IMR-90 (cell line): ENCODE results near the gene SCTR. TPM values are rescaled to one million over a fixed set of nuclear protein-coding genes. Genes with fewer than 3 reads are reported as not detected.

Source experiments
- ATAC-seq: fragments of 200-7000 bp; cut with Tn5 transposase; 2 replicates; pipeline ENCODE4 v1.9.1; 2020; ENCODE audit warnings: low read depth, mild to moderate bottlenecking, moderate library complexity
- BruUV-seq: library from RNA; stranded (reverse); fragments of 400-500 nt; replicated peaks from 2 replicates; lab custom pipeline; 2021; lab: Mats Ljungman, UMichigan
- CTCF ChIA-PET: fragments of 300-600 bp; formaldehyde crosslinking; extraction: SDS; loops from one replicate; lab custom pipeline; 2021; ENCODE audit warnings: antibody characterized with exemption; lab: Yijun Ruan, JAX
- POLR2A ChIA-PET: fragments of 300-600 bp; sonication (Branson Sonifier 250); formaldehyde crosslinking; loops from one replicate; lab custom pipeline; 2022; ENCODE audit warnings: antibody characterized with exemption; ENCODE audit not compliant: unreplicated experiment; lab: Charles Lee
- DNase-seq: peaks from one replicate; pipeline ENCODE4 v3.0.0; 2013
- H2AFZ ChIP-seq: replicated peaks from 2 replicates; pipeline ENCODE3; 2013; ENCODE audit warnings: low read length, mild to moderate bottlenecking; ENCODE audit not compliant: poor library complexity
- H2AK5ac ChIP-seq: 2 replicates; pipeline ENCODE4 v1.6.1; 2013; ENCODE audit warnings: low read depth, low read length, inconsistent platforms
- H2AK9ac ChIP-seq: replicated peaks from 2 replicates; pipeline ENCODE3; 2013; ENCODE audit warnings: mild to moderate bottlenecking, low read depth, low read length, moderate library complexity; ENCODE audit not compliant: poor library complexity
- H2BK120ac ChIP-seq: 2 replicates; pipeline ENCODE4 v1.6.1; 2013; ENCODE audit warnings: low read depth, low read length, inconsistent platforms
- H2BK15ac ChIP-seq: 3 replicates; pipeline ENCODE4 v1.6.1; 2013; ENCODE audit warnings: low read depth, low read length, inconsistent platforms
- H2BK20ac ChIP-seq: 2 replicates; pipeline ENCODE4 v1.6.1; 2013; ENCODE audit warnings: low read depth, mild to moderate bottlenecking, inconsistent platforms, low read length, moderate library complexity
- H2BK5ac ChIP-seq: 2 replicates; pipeline ENCODE4 v1.6.1; 2013; ENCODE audit warnings: mild to moderate bottlenecking, low read depth, low read length, inconsistent platforms; ENCODE audit not compliant: poor library complexity, severe bottlenecking
- H3K14ac ChIP-seq: replicated peaks from 2 replicates; pipeline ENCODE4 v1.6.1; 2013; ENCODE audit warnings: low read depth, low read length, inconsistent platforms
- H3K18ac ChIP-seq: 2 replicates; pipeline ENCODE4 v1.6.1; 2013; ENCODE audit warnings: low read depth, low read length, control low read depth
- H3K23ac ChIP-seq: 2 replicates; pipeline ENCODE4 v1.6.1; 2013; ENCODE audit warnings: low read depth, low read length, inconsistent platforms
- H3K27ac ChIP-seq: 2 replicates; pipeline ENCODE4 v1.5.1; 2013; ENCODE audit warnings: mild to moderate bottlenecking, control low read depth, low read length; ENCODE audit not compliant: insufficient read depth
- H3K27me3 ChIP-seq: 2 replicates; pipeline ENCODE4 v1.6.1; 2013; ENCODE audit warnings: low read length; ENCODE audit not compliant: control insufficient read depth, insufficient read depth
- H3K36me3 ChIP-seq: 2 replicates; pipeline ENCODE4 v1.6.1; 2013; ENCODE audit warnings: low read length, mixed read lengths; ENCODE audit not compliant: control insufficient read depth, insufficient read depth
- H3K4ac ChIP-seq: 2 replicates; pipeline ENCODE4 v1.6.1; 2013; ENCODE audit warnings: low read depth, low read length, inconsistent platforms
- H3K4me1 ChIP-seq: 2 replicates; pipeline ENCODE4 v1.6.1; 2013; ENCODE audit warnings: low read length, mixed read lengths; ENCODE audit not compliant: control insufficient read depth, insufficient read depth
- H3K4me2 ChIP-seq: 2 replicates; pipeline ENCODE4 v1.6.1; 2013; ENCODE audit warnings: low read depth, mild to moderate bottlenecking, control low read depth, low read length, moderate library complexity
- H3K4me3 ChIP-seq: 2 replicates; pipeline ENCODE4 v1.5.1; 2013; ENCODE audit warnings: low read depth, mild to moderate bottlenecking, control low read depth, low read length, moderate library complexity; ENCODE audit not compliant: insufficient read depth
- H3K56ac ChIP-seq: 2 replicates; pipeline ENCODE4 v1.6.1; 2013; ENCODE audit warnings: low read length, inconsistent platforms; ENCODE audit not compliant: insufficient read depth; ENCODE audit errors: extremely low read depth
- H3K79me1 ChIP-seq, 2 experiments: 2 replicates each; pipeline ENCODE4 v1.6.1; 2013; ENCODE audit warnings: low read length in 2 of 2, inconsistent platforms in 1 of 2, low read depth in 1 of 2
- H3K9ac ChIP-seq: 2 replicates; pipeline ENCODE4 v1.6.1; 2013; ENCODE audit warnings: low read depth, low read length, control low read depth
- H3K9me1 ChIP-seq: 2 replicates; pipeline ENCODE4 v1.6.1; 2013; ENCODE audit warnings: low read length, inconsistent platforms; ENCODE audit not compliant: insufficient read depth
- H3K9me3 ChIP-seq: 2 replicates; pipeline ENCODE4 v1.6.1; 2013; ENCODE audit warnings: low read length; ENCODE audit not compliant: control insufficient read depth, insufficient read depth
- H4K20me1 ChIP-seq: 2 replicates; pipeline ENCODE4 v1.6.1; 2013; ENCODE audit warnings: low read length, inconsistent platforms; ENCODE audit not compliant: insufficient read depth
- H4K5ac ChIP-seq: 2 replicates; pipeline ENCODE4 v1.6.1; 2013; ENCODE audit warnings: mild to moderate bottlenecking, low read depth, low read length, control low read depth
- H4K8ac ChIP-seq, 2 experiments: 2 replicates each; pipeline ENCODE4 v1.6.1; 2013; ENCODE audit warnings: low read depth in 2 of 2, low read length in 2 of 2, control low read depth in 1 of 2, inconsistent platforms in 1 of 2
- H4K91ac ChIP-seq: 2 replicates; pipeline ENCODE4 v1.6.1; 2013; ENCODE audit warnings: low read depth, low read length, inconsistent platforms; ENCODE audit not compliant: insufficient read depth
- CEBPB ChIP-seq: IDR thresholded peaks from 2 replicates; pipeline ENCODE4 v1.6.1; 2012; ENCODE audit warnings: low read depth, low read length, improper control_type of control experiment
- MAZ ChIP-seq: IDR thresholded peaks from 2 replicates; pipeline ENCODE4 v1.6.1; 2012; ENCODE audit warnings: low read depth, mild to moderate bottlenecking, low read length, improper control_type of control experiment, moderate library complexity, borderline replicate concordance
- MXI1 ChIP-seq: IDR thresholded peaks from 2 replicates; pipeline ENCODE4 v1.6.1; 2012; ENCODE audit warnings: low read depth, mild to moderate bottlenecking, low read length, moderate library complexity, borderline replicate concordance
- SMC3 ChIP-seq: fragments of 150-350 bp; IDR thresholded peaks from 2 replicates; pipeline ENCODE4 v1.6.1; 2016; ENCODE audit warnings: low read depth, mild to moderate bottlenecking, antibody characterized with exemption, low read length, moderate library complexity
- WGBS, 2 experiments: methylation state at CpG; one replicate each; pipeline versions ENCODE4 v1.1.5 to v1.1.7; 2013; ENCODE audit warnings: missing lambda C conversion rate in 2 of 2; ENCODE audit not compliant: insufficient read length in 1 of 2; ENCODE audit errors: extremely low coverage in 2 of 2; 5-methylcytosine and 5-hydroxymethylcytosine counted together
- dilution Hi-C: fragments of 300-500 bp; cut with HindIII; formaldehyde crosslinking; loops from one replicate; pipeline ENCODE4 v1.14.3; 2018; ENCODE audit warnings: low sequenced_read_pairs; ENCODE audit not compliant: unreplicated experiment
- in situ Hi-C: fragments of 300-500 bp; cut with MboI; formaldehyde crosslinking; loops from 3 replicates; pipeline ENCODE4 v1.14.3; 2019; ENCODE audit warnings: low sequenced_read_pairs, inconsistent platforms, mixed read lengths
- intact Hi-C: fragments of 100-400 bp; cut with micrococcal nuclease; formaldehyde crosslinking; loops from 2 replicates; pipeline ENCODE4 v1.10.0; 2022
- polyA plus RNA-seq, 3 experiments: library from polyadenylated mRNA; depleted of rRNA; stranded (reverse); fragments of >200 nt; gene quantifications; 2 replicates each; pipeline ENCODE4 v1.2.3, GENCODE V29; 2012; ENCODE audit warnings: low replicate concordance in 1 of 3
- total RNA-seq: library from RNA; depleted of rRNA; stranded (reverse); fragments of >200 nt; gene quantifications from 2 replicates; pipeline ENCODE4 v1.2.3, GENCODE V29; 2012
- TF ChIP-seq, protein P1 (sequence below): fragments of 150-350 bp; IDR thresholded peaks from 2 replicates; pipeline ENCODE4 v1.6.1; 2016; ENCODE audit warnings: low read depth, mild to moderate bottlenecking, low read length, moderate library complexity, borderline replicate concordance
- TF ChIP-seq, protein P2 (sequence below): fragments of 150-350 bp; IDR thresholded peaks from 2 replicates; pipeline ENCODE4 v1.6.1; 2017; ENCODE audit warnings: mild to moderate bottlenecking, antibody characterized with exemption, low read length, low read depth

SCTR gene
- total and polyA plus RNA-seq, 2 of the 4 experiments (the other 2 are of a cell fraction) = not detected

GRCh38 chr2:119435081-119435952 lies 89.0 kb downstream of the SCTR start:
- Histone ChIP-seq H3K9me1 (no peaks in the 10 kb centered on the region), H3K27me3 (peaks cover 50% of the 10 kb centered on the region), H3K23ac (no peak overlapping the region), H4K5ac (no peak overlapping the region), H2AK5ac (no peak overlapping the region), H4K20me1 (no peaks in the 10 kb centered on the region), H3K4me3 (no peak overlapping the region), H3K56ac (no peak overlapping the region), H3K36me3 (no peaks in the 10 kb centered on the region), H2BK120ac (no peak overlapping the region), H3K27ac (no peak overlapping the region), H3K79me1 (no peaks in the 10 kb centered on the region), H2BK20ac (no peak overlapping the region), H3K18ac (no peak overlapping the region), H3K9me3 (no peaks in the 10 kb centered on the region; the same call in 1 of the 2 replicates), H2AFZ (no peak overlapping the region), H2BK5ac (no peak overlapping the region), H2AK9ac (no peak overlapping the region), H3K4me2 (no peak overlapping the region), H3K14ac (no peak overlapping the region), H2BK15ac (no peak overlapping the region), H3K9ac (no peak overlapping the region), H4K91ac (no peak overlapping the region), H4K8ac (no peak overlapping the region), H3K4ac (no peak overlapping the region), H3K4me1 (peaks cover 3% of the 10 kb centered on the region; the same call in 1 of the 2 replicates)
- intact Hi-C loops (no loop called here), dilution Hi-C loops (no loop called here), in situ Hi-C loops (no loop called here)
- no peak for ATAC-seq
- WGBS, 2 experiments = no CpG with 5 or more reads among the region's 6 CpGs
- CTCF ChIA-PET = no interaction called here
- TF ChIP-seq MXI1 = no peak
- TF ChIP-seq SMC3 = no peak
- TF ChIP-seq, protein P1, sequence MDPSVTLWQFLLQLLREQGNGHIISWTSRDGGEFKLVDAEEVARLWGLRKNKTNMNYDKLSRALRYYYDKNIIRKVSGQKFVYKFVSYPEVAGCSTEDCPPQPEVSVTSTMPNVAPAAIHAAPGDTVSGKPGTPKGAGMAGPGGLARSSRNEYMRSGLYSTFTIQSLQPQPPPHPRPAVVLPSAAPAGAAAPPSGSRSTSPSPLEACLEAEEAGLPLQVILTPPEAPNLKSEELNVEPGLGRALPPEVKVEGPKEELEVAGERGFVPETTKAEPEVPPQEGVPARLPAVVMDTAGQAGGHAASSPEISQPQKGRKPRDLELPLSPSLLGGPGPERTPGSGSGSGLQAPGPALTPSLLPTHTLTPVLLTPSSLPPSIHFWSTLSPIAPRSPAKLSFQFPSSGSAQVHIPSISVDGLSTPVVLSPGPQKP = no peak
- TF ChIP-seq CEBPB = no peak
- TF ChIP-seq MAZ = no peak
- TF ChIP-seq, protein P2, sequence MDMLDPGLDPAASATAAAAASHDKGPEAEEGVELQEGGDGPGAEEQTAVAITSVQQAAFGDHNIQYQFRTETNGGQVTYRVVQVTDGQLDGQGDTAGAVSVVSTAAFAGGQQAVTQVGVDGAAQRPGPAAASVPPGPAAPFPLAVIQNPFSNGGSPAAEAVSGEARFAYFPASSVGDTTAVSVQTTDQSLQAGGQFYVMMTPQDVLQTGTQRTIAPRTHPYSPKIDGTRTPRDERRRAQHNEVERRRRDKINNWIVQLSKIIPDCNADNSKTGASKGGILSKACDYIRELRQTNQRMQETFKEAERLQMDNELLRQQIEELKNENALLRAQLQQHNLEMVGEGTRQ = no peak
- BruUV-seq = no TSS peak
- POLR2A ChIA-PET = no interaction called here
- no peak for DNase-seq
